Activated CD4-positive, CD25-positive, alpha-beta regulatory T cell treated with anti-CD3 and anti-CD28 coated beads, Interleukin-2, amount 50 U/mL, for 16 hours (primary cell): ENCODE measurements around the gene SCT.
"Not testable (repeated sequence)": the region's sequence is repeated elsewhere in the genome, so short reads cannot be mapped to it uniquely, and the experiment has no call there.

ENCODE experiments used
- DNase-seq: peaks from one replicate; pipeline ENCODE4 v3.0.0-alpha.2; 2020; ENCODE audit warnings: low read depth, low spot score

Gene SCT, protein sequence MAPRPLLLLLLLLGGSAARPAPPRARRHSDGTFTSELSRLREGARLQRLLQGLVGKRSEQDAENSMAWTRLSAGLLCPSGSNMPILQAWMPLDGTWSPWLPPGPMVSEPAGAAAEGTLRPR

DNA sequence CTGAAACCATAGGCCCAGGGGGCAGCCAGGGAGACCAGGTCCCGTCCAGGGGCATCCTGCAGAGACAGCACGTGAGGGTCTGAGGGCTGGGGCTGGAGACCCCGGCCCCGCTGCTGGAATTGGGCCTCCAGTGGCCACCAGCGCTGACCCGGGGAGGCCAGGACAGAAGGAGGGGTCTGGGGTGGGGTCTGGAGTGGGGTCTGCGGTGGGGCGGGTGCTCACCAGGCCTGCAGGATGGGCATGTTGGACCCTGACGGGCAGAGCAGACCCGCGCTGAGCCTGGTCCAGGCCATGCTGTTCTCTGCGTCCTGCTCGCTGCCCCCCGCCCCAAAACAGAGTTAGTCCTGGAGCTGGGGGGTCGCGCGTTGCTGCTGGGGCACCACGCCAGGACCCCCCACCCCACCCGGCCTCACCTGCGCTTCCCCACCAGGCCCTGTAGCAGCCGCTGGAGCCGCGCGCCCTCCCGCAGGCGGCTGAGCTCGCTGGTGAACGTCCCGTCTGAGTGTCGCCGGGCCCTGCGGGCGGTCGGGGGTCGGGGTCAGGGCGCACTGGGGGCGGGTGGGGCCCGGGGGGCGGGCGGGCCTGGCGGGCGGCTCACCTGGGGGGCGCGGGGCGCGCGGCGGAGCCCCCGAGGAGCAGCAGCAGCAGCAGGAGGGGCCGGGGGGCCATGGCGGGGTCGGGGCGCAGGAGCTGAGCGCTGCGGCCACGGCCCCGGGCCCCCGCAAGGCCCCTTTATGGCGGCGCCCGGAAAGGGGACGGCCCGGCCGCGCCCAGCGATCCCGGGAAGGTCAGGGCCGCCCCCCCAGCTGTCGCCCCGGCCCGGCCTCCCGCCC, at the start of gene SCT:
Gene SCT, minus strand, starts transcription at position 707 of the 833 bp plus-strand sequence. Its CDS starts 38 bp downstream, at position 669.
- no peak for DNase-seq

DNA sequence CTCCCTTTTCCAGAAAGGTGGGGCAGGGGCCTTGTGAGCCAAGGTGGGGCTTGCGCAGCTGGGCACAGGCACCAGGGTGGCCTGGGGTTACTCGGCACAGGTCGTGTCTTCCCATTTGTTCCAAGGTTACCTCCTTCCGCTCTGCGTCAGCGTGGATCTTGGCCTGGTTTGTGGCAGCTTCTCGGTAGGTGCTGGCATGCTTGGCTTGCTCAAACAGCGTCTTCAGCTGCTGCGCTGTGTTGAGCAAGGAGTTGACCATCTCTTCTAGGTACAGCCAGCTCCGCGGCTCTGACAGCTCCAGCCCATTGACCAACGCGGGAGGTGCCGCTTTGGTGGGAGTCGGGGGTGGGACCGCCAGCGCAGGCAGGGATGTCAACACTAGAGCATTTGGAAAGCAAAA, 47.4 kb upstream of the SCT start:
- DNase-seq = no peak

DNA sequence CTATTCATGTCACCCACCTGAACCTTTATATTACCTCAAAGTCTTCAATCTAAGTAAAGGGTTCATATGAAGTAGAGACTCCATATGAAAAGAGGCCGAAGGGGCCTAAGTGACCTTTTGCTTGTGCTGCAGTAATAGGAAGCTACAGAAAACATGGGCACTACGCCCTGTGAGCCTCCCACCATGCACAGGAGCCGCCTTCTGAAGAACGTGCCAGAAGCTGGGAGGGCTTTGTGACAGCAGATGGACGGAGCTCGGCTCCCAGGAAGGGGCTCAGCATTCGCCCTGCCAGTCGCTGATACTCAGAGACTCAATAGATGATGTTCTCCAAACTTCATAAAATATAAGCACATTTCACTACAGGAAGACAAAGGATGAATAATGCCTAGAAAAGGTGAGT, 46.9 kb upstream of the SCT start:
- no peak for DNase-seq

DNA sequence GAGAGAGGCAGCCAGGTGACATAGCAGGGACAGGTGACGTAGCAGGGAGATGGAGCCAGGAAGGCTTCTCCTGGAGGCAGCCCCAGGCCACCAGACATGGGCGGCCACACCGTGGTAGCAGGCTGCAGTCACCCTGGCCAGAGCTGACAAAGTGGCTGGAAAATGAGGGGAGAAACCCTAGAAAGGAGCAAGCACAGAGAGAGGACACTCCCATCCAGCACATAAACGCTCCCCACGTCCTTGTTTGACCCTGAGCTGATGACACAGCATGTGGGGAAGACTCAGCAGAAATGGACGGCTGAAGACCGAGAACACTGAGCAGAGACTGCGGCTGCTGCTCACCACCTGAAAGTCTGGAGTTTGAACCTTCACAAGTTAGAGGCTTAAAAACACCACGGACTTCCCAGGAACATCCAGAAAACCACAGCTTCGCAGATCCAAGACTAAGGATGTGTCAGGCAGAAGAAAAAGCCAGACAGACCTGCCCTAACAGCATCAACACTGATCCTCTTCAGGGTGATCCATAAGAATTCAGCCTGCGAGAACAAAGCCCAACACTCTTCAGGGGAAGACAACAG, 38.8 kb upstream of the SCT start:
- no peak for DNase-seq

DNA sequence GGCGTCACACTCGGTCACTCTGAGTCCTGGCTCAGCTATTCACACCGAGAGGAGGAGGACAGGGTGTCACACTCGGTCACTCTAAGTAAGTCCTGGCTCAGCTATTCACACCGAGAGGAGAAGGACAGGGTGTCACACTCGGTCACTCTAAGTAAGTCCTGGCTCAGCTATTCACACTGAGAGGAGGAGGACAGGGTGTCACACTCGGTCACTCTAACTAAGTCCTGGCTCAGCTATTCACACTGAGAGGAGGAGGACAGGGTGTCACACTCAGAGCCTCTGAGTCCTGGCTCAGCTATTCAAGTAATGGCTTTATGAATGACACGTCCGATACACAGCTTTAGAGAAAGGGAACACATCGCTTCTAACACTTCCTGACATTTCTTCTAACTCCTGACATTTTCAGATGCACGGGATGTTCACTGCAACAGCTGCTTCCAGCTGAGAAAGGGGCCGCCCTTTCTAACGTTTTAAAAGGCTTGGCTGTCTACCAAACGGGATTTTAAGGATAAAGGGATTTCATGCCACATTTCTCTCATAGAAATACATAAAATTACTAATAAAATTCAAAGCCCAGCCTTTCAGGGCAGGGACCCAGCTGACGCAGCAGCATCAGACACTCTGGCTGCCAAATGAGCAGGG, 38.2 kb upstream of the SCT start:
- no peak for DNase-seq

DNA sequence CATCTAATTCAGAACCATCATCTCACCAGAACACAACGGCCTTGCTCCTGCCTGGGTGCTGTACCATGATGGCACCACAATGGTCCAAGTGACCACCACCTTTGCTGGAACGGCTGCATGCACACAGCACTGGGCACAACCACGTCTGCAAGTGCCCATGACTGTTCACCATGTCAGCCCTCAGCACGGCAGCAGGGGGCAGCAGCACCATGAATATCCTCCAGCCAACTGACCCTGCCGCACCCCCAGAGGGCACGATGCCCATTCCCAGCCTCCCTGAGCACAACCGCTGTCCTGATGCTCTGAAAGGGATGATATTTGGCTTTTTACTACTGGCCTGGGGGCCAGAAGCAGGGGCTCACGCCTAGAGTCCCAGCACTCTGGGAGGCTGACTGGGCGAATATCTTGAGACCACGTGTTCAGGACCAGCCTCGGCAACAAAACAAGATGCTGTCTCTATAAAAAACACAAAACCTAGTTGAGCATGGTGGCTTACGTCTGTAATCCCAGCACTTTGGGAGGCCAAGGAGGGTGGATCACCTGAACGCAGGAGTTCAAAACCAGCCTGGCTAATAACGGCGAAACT, 35.8 kb upstream of the SCT start:
- no peak for DNase-seq

DNA sequence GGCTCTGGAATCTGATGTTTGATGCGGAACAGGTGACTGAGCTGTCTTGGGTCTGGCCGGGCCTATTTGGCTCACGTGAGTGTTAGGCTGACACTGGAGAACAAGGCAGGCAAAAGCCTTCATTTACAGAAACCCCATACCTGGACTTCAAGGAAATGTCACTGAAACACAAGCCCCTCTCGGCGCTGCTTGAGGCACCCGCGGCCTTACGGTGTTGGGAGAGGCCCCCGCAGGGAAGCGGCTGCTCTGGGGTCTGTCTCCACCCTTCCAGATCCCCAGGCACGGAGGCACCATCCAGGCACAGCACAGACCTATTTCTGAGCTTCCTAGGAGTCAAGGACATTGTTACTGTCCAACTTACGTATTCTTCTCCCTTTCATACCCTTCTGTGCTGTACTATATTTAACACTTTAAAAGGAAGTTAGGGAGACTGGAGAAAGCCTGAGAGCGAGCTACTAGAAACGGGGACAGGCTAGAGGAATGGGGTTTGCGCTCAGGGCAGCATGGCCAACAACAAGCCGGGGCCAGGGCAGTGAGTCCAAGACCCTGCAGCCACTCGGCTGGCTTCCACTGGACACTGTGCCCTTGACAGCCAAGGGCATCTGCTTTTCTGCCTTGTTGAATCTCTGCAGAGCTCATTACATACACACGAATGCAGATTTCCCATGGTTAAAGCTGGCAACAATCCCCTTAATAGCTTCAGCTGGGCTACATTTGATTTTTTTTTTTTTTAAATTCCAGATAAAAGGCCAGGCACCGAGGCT, 33.9 kb upstream of the SCT start:
- no peak for DNase-seq

DNA sequence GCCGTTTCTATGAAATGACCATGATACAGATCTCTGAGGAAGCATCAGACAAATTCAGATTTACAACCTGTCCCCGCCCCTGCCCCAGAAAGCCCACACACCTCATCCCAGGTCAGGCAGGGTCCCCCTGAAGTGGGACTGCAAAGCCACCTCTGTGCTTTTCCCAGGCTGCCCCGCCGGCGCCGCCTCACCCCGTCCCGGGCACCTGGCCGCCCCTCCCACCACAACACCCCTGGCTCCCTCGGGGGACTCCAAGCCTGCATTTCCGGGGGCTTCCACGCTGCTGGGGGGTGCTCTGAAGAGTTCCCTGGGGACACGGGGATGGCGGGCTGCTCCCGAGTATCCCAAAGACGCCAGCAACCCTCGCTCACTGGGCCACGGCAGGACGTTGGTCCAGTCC, 33.3 kb upstream of the SCT start:
- no peak for DNase-seq

DNA sequence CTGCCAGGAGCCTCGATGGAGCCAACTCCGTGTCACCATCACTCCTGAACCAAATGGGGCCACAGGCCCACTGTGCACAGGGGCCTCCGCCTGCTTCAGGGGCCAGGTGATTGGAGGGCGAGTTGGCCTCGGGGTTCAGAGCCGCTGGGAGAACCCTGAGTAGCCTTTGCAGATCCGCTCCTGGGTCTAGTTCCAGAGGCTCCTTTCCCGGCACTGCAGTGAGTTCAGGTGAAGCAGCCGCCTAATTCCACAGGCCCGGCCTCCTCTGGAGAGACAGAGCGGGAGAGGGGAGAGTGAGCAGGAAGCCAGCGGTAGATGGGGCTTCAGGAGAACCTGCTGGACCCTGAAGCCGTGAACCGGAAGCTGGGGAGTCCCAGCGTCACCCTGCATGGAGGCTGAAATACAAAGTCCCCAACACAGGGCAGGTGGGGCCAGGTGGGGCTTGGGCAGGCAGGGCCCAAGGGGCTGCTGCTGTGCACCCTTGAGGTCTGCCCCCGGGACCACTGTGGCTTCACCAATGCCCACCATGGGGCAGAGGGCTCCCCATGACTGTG, 32.6 kb upstream of the SCT start:
- no peak for DNase-seq

DNA sequence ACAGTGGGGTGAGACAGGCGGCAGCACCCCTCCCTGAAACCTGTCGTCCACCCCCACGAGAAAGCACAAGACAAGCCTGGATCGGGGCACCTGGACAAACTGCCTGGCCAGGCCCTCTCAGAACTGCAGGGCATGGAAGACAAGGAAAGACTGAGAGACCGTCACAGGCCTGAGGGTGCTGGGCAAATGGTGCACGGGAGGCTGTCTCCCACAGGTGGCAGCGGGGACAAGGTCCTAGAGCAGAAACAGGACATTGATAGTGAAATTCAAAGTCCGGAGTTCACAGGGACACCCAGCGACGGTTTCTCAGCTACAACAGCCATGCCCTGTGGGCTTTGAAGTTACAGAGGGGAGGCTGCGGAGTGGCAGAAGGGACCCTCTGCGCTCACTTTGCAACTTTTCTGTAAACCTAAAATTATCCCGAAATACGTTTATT, 30.7 kb upstream of the SCT start:
- no peak for DNase-seq

DNA sequence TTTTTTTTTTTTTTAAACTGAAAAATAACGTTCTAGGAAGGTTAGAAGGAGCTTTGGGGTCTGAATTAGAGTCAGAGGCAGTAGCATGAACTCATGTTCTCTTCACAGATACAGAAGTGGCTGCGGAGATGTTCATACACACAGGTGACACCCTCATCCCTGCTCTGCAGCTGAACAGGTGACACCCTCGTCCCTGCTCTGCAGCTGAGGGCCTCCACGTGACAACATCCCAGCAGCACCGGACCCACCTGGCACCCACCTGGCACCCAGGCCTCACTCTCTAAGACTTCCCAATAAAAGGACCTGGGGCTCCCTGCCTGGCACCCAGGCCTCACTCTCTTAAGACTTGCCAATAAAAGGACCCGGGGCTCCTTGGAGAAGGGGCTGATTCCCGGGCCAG, 29.9 kb upstream of the SCT start:
- no peak for DNase-seq

DNA sequence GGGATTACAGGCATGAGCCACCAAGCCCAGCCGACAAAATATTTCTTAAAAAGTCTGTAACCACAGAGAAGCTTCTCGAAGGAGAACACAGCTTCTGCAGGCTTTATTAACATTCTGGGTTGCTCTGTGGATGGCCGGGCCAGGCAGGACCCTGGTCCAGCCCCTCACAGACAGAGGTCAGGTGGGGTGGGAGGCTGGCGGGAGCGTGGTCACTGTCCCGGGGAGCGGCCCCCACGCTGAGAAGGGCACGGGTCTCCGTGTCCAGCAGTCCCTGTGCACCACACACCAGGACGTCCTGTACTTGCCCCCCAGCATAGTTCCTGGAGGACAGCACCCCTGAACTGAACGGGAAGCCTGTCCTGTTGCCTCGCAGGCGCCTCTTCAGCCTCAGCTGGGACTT, 29.4 kb upstream of the SCT start:
- DNase-seq = no peak

DNA sequence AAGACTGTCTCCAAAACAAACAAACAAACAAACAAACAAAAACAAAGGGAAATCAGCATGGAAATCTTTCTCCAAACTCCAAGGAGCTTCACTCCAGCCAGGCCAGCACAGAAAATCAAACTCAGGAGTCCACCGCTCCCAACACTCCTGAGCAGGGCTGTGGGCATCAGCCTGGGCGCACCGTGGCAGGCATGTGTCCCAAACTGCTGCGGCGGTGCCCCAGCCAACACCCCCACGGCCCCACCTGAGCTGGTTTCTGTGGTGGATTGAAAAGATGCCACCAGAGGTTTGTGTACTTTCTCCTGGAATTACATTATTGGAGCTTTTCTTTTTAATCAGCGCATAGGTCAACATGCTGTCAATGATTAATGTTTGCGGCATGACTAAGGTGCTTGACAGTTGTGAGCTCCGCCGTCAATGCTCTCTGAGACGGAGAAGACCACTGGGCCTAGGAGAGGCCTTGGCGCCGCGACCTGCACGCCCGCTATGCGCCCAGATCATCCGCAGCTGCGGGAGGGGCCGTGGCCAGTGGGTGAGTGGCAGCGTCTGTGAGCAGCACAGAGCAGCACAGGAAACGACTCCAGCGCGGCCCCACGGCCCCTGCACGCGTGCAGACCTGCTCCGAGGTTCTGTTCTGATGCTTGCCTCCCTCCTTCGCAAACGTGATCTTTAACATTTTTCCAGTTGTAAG, 28.2 kb upstream of the SCT start:
- no peak for DNase-seq

DNA sequence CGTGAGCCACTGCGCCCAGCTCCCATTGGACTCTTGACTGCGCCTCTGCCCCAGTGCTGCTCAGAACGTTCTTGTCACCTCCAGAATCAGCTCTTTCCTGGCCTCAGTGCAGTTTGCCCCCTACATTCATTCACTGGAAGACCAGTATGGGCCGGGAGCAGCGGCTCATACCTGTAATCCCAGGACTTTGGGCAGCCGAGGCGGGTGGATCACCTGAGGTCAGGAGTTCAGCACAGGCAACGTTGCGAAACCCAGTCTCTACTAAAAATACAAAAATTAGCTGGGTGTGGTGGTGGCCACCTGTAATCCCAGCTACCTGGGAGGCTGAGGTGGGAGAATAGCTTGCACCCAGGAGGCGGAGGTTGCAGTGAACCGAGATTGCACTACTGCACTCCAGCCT, 27.5 kb upstream of the SCT start:
- DNase-seq = not testable (repeated sequence)

DNA sequence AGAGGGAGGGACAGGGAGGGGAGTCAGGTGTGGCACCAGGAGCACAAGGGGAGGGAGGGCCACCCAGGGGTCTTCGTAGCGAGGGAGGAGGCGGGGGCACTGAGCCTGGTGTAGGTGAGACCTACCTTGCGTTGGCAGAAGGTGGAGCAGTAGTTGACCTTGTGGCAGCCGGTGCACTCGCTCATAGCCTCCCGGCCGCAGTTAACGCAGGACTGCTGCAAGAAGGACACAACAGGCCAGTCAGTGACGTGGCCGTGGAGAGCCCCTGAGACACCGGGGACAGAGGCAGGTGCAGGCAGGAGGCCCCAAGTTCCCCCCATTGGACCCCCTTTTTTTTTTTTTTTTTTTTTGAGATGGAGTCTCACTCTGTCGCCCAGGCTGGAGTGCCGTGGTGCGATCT, 26.9 kb upstream of the SCT start:
- no peak for DNase-seq

DNA sequence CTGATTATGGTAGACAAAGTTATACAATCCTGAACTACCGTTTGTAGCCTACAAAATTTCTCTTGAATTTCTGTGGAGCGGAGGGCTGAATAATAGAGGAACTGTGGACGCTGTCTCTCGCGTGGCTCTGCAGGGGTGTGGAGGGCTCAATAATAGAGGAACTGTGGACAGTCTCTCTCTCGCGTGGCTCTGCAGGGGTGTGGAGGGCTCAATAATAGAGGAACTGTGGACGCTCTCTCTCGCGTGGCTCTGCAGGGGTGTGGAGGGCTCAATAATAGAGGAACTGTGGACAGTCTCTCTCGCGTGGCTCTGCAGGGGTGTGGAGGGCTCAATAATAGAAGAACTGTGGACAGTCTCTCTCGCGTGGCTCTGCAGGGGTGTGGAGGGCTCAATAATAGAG, 26.2 kb upstream of the SCT start:
- DNase-seq = not testable (repeated sequence)

DNA sequence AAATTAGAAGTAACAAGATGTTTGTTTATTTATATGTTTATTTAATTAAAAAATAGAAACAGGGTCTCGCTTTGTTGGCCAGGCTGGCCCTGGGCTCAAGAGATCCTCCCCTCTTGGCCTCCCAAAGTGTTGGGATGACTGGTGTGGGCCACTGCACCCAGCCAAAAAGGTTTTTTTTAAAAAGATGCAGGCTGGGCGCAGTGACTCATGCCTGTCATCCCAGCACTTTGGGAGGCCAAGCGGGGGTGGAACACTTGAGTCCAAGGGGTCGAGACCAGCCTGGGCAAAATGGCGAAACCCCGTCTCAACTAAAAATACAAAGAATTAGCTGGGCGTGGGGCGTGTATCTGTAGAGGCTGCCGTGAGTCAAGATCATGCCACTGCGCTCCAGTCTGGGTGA, 23.5 kb upstream of the SCT start:
- DNase-seq = no peak

DNA sequence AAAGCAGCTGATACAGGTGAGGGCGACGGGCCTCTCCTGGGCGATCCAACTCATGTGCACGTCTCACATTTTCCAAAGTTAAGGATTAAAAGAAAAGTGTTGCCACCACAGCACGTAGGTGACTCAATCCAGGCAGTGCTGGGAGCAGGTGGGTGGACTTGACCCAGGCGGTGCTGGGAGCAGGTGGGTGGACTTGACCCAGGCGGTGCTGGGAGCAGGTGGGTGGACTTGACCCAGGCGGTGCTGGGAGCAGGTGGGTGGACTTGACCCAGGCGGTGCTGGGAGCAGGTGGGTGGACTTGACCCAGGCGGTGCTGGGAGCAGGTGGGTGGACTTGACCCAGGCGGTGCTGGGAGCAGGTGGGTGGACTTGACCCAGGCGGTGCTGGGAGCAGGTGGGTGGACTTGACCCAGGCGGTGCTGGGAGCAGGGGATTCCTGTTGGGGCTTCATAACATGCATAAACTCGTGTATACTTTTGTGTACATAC, 20.7 kb upstream of the SCT start:
- not testable (repeated sequence) for DNase-seq

DNA sequence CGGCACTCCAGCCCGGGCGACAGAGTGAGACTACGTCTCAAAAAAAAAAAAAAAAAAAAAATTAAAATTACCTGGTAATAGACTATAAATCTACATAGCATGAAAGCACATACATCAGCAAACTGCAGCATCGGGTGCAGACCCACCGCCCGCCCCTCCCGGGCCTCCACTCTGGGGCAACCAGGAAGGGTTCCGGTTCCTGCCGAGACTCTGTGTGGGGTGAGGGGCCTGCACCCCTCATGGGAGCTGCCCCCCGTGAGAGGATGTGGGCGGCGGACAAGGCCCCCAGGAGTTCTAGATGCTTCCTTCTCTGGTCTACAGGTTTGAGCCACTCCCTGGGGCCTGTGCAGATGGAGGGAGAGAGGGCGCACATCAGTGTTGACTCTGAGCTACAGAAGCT, 19.2 kb upstream of the SCT start:
- no peak for DNase-seq

DNA sequence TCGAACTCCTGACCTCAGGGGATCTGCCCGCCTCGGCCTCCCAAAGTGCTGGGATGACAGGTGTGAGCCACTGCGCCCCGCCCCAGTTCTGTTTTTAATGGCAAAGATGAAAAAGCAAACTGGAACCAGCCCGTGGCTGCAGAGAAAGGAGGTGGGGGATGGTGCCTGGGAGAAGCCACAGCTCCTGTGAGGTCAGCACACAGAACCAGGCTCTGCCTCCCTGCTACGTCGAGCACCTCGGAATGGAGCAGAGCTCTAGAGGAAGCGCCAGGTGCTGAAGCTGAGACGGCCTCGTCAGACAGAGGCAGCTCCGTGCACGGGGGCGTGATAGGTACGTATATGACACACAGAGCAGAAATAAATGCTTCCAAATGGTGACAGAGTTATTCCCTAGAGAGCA, 18.6 kb upstream of the SCT start:
- no peak for DNase-seq
